Urothelium cell line (cell line): ENCODE measurements around the gene COL19A1.
A peak's percentile ranks its signal among the peaks of the same experiment; 100 is the strongest.
"Not testable (repeated sequence)": the region's sequence is repeated elsewhere in the genome, so short reads cannot be mapped to it uniquely, and the experiment has no call there.

ENCODE experiments used
- DNase-seq: peaks from one replicate; pipeline ENCODE4 v3.0.0; 2011; ENCODE audit warnings: low spot score, mixed read lengths
- FAIRE-seq: peaks from 2 replicates; lab custom pipeline; 2011; peaks lifted over from hg19 to GRCh38; lab: Jason Lieb, UNC

COL19A1 gene

GRCh38 chr6:69953491-69953890 lies 87.1 kb downstream of the COL19A1 start:
- FAIRE-seq = no peak
- DNase-seq = no peak

GRCh38 chr6:69954733-69955132 lies 88.4 kb downstream of the COL19A1 start:
- DNase-seq (no peak), FAIRE-seq (no peak)

DNA sequence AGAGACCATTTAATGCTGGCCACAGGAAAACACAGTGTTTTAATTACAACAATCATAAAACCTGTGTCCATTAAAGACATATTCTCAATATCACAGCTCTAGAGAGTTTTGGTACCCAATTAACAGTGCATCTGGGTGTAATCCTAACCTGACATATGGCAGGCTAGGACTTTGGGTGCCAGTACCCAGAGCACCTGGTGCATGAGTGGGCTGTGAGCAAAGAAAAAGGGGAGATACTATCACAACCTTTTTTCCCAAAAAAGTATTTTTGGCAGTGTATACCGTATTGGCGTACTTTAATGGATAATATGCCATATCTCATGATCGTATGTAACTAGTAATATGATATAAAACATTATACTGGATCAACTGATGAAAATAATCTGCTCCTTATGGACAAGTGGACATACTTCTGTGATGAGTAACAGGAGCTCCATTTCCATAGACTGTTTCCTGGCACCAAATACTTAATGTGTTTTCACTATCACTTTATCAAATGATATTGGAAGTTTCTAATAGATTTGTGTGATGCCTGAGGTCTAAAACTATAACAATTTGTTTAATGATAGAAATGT lies 91.7 kb downstream of the COL19A1 start:
- no peak for DNase-seq
- FAIRE-seq = no peak

- no peak for FAIRE-seq
- DNase-seq = no peak
Measured at GRCh38 chr6:69958978-69959377, 92.6 kb downstream of the COL19A1 start.

DNA sequence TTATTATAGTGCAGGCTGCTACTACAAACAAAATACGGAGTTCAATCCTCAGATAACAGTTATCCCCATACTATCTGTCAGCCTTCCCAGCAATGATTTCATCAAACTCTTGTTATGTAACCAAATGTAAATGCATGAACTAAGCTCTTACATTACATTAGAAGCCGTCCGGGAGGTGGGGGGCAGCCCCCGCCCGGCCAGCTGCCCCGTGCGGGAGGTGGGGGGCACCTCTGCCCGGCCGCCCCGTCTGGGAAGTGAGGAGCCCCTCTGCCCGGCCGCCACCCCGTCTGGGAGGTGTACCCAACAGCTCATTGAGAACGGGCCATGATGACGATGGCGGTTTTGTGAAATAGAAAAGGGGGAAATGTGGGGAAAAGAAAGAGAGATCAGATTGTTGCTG lies 99.6 kb downstream of the COL19A1 start:
- not testable (repeated sequence) for DNase-seq, FAIRE-seq

DNA sequence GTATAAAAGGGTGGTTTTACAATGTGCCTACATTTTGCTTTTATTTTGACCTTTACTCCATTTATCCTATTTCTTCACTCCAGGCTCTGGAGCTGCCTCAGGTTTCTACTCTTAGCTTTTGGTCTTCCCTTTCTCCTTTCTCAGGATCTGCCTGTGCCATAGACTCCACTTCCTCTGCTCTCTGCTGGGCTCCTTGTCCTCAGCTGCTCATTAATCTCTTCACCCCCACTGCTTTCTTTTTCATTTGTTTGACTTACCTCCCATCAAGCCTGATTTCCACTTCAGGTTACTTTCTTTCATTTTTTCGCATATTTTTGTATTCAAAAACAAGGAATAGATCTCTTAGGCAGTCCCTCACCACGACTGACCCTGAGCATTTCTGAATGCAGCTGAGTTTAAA lies 106.8 kb downstream of the COL19A1 start:
- DNase-seq = no peak

DNA sequence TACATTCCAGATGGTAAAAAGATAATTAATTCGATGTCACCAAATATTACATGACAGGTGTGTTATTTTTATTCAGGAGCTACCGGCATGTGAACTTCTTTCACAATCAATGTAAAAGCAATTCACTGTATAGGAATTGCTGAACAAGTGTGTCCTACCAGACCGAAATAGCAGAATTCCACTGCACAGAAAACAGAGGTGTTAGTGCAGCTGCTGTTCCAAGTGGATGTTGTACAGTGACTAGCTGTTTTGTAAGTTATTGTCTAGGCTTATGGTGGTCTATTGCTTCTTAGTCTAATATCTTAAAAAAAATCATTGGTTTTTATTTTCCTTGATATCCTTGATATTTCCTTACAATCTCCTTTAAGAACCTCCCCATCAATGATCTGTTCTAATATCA lies 107.4 kb downstream of the COL19A1 start:
- no peak for DNase-seq
- FAIRE-seq = no peak

More for the DNA sequence above, 106.8 kb downstream of the COL19A1 start:
- no peak for FAIRE-seq

DNA sequence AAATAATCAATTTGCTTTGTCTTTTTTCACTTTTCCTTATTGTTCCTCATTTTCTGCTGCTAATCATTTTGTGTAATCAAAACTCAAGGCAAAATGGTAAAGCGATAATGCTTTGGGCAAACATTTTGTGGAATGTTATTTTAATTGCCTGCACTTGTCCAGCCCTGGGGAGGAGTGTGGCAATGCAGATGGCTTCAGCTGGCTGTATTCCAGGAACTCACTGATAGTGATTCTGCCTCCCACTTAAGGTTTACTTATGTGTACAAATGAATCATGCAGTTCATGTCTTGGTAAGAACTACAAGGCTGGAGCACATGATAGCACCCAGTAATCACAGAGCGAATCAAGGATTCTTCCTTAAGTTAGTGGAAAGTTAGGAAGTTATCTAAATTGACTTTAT lies 107.8 kb downstream of the COL19A1 start:
- FAIRE-seq (no peak), DNase-seq (no peak)

- DNase-seq (peak; percentile 7), FAIRE-seq (no peak)
Measured at GRCh38 chr6:69976591-69977090, 110.3 kb downstream of the COL19A1 start.

GRCh38 chr6:69980624-69981023 lies 114.3 kb downstream of the COL19A1 start:
- DNase-seq (no peak), FAIRE-seq (no peak)

GRCh38 chr6:69984506-69984905 lies 118.2 kb downstream of the COL19A1 start:
- no peak for DNase-seq
- no peak for FAIRE-seq

DNA sequence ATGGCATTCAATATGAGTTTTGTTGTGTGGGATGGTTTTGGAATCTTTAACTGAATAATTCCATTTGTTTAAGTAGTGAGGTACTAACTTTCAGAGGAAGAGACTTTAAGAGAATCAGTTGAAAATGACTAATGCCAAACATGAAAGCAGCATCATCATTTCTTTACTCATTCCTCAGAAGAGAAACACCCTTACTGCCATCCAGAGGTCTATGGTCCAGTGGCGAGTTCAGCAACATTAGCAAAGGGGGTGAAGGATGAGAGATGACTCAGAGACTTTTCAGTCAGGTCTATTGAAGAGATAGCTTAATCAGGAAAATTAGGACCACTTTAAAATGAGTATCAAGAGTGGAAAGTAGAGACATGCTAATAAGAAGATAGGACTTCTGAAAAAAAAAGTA lies 118.8 kb downstream of the COL19A1 start:
- FAIRE-seq (no peak), DNase-seq (no peak)

DNA sequence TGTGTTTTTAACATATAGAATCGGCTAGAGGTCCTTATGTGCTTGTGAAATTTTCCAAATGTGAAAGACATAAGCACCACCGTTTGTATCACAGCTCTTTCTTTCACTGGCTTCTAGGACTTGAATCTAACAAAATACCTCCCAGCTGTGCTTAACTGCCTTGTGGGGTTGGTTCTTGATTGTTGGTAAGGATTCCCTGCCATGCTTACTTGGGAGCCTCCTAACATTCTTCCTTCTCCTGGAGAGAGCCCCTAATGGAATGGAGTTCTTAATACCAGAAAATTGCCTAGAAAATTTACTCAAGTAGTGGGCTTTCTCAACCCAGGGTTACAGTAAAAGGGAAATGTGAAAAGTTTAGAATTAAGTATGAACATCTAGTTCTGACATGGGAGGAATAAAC lies 121.2 kb downstream of the COL19A1 start:
- no peak for DNase-seq
- FAIRE-seq = no peak

- no peak for FAIRE-seq
- DNase-seq = no peak
Measured at GRCh38 chr6:69988458-69989126, 122.2 kb downstream of the COL19A1 start.

DNA sequence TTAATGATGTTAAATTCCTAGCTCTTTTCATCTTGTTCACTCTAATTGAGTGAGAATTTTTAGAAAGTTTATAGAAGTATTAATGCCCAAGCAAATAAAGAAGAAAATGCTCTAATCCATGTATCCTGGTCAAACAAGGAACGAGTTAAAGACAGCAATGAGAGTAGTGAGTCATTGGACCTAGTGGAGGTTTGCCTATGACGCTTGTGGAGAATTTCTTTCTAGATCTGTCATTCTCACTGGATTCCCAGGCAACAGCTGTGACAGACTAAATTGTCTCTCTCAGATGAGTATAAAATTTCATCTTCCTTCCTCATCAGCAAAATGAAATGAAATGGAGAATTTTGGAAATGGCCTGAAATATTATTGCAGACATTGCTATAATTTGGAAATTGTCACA lies 127.9 kb downstream of the COL19A1 start:
- DNase-seq (peak; percentile 8), FAIRE-seq (no peak)

DNA sequence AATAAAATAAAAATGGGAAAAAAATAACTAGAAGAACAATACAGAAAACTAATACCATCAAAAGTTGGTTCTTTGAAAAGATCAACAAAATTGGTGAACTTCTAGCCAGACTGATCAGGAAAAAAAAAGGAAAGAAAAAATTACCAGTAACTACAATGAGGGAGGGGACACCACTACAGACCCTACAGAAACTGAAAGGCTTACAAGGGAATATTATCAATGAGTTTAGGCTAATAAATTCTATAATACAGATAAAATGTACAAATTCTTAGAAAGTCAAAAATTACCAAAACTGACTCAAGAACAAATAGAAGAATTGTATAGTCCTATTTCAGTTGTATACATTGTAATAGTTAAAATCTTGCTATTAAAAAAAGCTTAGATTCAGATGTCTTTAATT lies 141.8 kb downstream of the COL19A1 start:
- FAIRE-seq = no peak
- no peak for DNase-seq

DNA sequence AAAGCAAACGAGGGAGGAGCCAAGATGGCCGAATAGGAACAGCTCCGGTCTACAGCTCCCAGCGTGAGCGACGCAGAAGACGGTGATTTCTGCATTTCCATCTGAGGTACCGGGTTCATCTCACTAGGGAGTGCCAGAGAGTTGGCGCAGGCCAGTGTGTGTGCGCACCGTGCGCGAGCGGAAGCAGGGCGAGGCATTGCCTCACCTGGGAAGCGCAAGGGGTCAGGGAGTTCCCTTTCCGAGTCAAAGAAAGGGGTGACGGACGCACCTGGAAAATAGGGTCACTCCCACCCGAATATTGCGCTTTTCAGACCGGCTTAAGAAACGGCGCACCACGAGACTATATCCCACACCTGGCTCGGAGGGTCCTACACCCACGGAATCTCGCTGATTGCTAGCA lies 144.0 kb downstream of the COL19A1 start:
- DNase-seq, FAIRE-seq: not testable (repeated sequence)

DNA sequence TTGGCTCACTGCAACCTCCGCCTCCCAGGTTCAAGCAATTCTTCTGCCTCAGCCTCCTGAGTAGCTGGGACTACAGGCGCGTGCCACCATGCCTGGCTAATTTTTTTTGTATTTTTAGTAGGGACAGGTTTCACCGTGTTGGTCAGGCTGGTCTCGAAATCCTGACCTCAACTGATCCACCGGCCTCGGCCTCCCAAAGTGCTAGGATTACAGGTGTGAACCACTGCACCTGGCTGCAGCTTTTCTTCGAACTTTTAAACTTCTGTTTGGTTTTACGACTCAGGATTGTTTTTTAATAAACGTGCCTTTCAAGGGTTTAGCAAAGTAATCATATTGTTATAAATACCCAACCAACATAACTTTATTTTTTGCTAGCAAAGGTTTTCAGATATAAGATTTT lies 156.8 kb downstream of the COL19A1 start:
- DNase-seq, FAIRE-seq: not testable (repeated sequence)

DNA sequence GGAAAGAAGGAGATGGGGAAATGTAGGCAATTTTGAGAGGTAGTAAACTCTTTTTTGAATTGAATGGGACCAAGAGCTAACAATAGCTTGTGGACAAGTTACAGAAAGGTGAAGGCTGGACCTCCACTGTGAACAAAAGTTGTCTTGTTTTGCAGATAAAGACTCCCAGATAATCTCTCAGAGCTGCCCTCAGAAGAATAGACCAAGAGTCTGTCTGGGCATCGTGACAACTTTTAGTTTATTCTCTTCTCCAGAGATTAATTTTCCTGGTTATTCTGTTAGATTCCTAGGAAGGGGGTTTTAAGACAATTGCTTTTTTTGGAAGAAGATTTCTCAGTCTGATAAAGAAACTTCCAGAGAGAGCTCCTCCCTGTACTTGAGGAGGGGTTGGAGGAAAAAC lies 161.9 kb downstream of the COL19A1 start:
- no peak for FAIRE-seq

GRCh38 chr6:70028926-70029325 lies 162.6 kb downstream of the COL19A1 start:
- no peak for DNase-seq
- FAIRE-seq = no peak

More for the DNA sequence above, 161.9 kb downstream of the COL19A1 start:
- DNase-seq = no peak

DNA sequence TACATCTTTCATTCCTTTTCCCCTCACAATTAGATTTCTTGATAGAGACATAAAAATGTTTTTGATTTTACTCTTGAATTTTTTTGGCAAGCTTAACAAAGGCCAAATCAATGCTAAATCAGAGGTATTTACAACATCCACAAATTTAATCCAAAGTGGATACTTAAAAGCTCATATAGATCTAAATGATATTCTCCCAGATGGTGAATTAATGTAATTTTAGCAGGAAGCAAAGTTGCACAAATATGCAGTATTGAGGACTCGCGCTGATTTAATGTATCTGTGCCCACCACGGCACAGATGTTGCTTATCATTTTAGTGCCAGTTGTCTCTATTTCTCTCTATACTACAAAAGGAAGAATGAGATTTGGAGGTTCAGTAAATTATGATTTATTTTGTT lies 167.4 kb downstream of the COL19A1 start:
- no peak for DNase-seq
- no peak for FAIRE-seq

DNA sequence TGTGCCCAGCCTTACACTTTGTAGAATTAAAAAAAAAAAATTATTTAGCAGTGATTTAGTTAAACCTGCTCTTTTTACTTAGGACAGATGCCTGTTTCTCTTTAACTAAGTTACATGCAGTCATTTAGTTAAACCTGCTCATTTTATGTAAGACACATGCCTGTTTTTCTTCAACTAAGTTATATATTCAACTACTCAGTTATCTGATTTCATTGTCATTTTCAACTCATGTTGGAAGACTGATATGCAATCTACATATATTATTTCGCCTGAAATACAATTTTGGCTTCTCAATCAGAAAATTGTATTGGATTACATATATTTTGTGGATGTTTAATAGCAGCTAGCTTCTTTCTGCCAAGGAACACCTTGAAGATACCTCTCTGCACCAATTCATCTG lies 171.1 kb downstream of the COL19A1 start:
- no peak for DNase-seq
- no peak for FAIRE-seq

GRCh38 chr6:70040766-70041165 lies 174.4 kb downstream of the COL19A1 start:
- DNase-seq (no peak), FAIRE-seq (no peak)
